ENCODE data around the gene MAL.
"Not testable (repeated sequence)": the region's sequence is repeated elsewhere in the genome, so short reads cannot be mapped to it uniquely, and the experiment has no call there.

DNA sequence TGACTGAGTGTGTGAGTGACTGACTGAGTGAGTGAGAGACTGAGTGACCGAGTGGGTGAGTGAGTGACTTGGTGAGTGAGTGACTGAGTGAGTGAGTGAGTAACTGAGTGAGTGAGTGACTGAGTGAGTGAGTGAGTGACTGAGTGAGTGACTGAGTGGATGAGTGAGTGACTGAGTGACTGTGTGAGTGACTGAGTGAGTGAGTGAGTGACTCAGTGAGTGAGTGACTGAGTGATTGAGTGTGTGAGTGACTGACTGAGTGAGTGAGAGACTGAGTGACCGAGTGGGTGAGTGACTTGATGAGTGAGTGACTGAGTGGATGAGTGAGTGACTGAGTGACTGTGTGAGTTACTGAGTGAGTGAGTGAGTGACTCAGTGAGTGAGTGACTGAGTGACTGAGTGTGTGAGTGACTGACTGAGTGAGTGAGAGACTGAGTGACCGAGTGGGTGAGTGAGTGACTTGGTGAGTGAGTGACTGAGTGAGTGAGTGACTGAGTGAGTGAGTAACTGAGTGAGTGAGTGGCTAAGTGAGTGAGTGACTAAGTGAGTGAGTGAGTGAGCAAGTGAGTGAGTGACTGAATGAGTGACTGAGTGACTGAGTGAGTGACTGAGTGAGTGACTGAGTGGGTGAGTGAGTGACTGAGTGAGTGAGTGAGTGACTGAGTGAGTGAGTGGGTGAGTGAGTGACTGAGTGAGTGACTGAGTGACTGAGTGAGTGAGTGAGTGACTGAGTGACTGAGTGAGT lies 12.5 kb downstream of the MAL start:
- TF ChIP-seq, protein P1, sequence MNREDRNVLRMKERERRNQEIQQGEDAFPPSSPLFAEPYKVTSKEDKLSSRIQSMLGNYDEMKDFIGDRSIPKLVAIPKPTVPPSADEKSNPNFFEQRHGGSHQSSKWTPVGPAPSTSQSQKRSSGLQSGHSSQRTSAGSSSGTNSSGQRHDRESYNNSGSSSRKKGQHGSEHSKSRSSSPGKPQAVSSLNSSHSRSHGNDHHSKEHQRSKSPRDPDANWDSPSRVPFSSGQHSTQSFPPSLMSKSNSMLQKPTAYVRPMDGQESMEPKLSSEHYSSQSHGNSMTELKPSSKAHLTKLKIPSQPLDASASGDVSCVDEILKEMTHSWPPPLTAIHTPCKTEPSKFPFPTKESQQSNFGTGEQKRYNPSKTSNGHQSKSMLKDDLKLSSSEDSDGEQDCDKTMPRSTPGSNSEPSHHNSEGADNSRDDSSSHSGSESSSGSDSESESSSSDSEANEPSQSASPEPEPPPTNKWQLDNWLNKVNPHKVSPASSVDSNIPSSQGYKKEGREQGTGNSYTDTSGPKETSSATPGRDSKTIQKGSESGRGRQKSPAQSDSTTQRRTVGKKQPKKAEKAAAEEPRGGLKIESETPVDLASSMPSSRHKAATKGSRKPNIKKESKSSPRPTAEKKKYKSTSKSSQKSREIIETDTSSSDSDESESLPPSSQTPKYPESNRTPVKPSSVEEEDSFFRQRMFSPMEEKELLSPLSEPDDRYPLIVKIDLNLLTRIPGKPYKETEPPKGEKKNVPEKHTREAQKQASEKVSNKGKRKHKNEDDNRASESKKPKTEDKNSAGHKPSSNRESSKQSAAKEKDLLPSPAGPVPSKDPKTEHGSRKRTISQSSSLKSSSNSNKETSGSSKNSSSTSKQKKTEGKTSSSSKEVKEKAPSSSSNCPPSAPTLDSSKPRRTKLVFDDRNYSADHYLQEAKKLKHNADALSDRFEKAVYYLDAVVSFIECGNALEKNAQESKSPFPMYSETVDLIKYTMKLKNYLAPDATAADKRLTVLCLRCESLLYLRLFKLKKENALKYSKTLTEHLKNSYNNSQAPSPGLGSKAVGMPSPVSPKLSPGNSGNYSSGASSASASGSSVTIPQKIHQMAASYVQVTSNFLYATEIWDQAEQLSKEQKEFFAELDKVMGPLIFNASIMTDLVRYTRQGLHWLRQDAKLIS (CRISPR knock-in tag; IDR thresholded peaks at IDR 0.05; ENCODE audit: borderline replicate concordance), result not testable (repeated sequence)
- TF ChIP-seq, protein P2, sequence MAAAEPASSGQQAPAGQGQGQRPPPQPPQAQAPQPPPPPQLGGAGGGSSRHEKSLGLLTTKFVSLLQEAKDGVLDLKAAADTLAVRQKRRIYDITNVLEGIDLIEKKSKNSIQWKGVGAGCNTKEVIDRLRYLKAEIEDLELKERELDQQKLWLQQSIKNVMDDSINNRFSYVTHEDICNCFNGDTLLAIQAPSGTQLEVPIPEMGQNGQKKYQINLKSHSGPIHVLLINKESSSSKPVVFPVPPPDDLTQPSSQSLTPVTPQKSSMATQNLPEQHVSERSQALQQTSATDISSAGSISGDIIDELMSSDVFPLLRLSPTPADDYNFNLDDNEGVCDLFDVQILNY (CRISPR knock-in tag; IDR thresholded peaks at IDR 0.05), result not testable (repeated sequence)
- not testable (repeated sequence) for TF ChIP-seq TEAD4 (CRISPR knock-in tag; IDR thresholded peaks at IDR 0.05)
